ENCODE results near the gene SNX30.
A peak's percentile ranks its signal among the peaks of the same experiment; 100 is the strongest.

SNX30 gene

GRCh38 chr9:112822618-112823017, 72.1 kb downstream of the SNX30 start:
- 94% methylated on average over 3 of the region's 3 CpGs for WGBS (ENCODE audit: insufficient coverage)
- CTCF ChIA-PET = interaction anchor here (1.0 to 1.5 kb wide), 2 partner anchors 13 to 34 kb away, joined by 3 read pairs; no protein-coding TSS in a partner anchor
- peaks cover 0 to 2% (median under 1%) of the 10 kb centered on the region in 4 experiments for H3K4me1 ChIP-seq (ENCODE audit: control extremely low read depth in 1 of 4, control insufficient read depth in 4 of 4, insufficient read depth in 4 of 4, low read length in 3 of 4)
- no peak overlapping the region for H3K4me3 ChIP-seq (ENCODE audit: control insufficient read depth in 1 of 7, extremely low read depth in 1 of 7, insufficient read depth in 4 of 7, low read depth in 2 of 7, low read length in 6 of 7)
- peaks cover 0 to 3% (median 1%) of the 10 kb centered on the region in 4 experiments for H3K36me3 ChIP-seq (ENCODE audit: control insufficient read depth in 4 of 4, insufficient read depth in 4 of 4, low read length in 3 of 4)
- POLR2A ChIA-PET = no interaction called here
- no peaks in the 10 kb centered on the region for H3K9me3 ChIP-seq (ENCODE audit: control extremely low read depth in 1 of 5, control insufficient read depth in 4 of 5, insufficient read depth in 2 of 5, low read depth in 1 of 5, low read length in 4 of 5)
- no peak overlapping the region for H3K27ac ChIP-seq (ENCODE audit: insufficient read depth in 1 of 2, low read depth in 1 of 2, low read length in 2 of 2, poor library complexity in 1 of 2, severe bottlenecking in 2 of 2)
- no peaks in the 10 kb centered on the region for H3K27me3 ChIP-seq (replicated peaks in 2 of 5; ENCODE audit: control insufficient read depth in 4 of 5, insufficient read depth in 5 of 5, low read length in 4 of 5)
- DNase-seq = no peak

- ChIA-PET CTCF (interaction anchor here (0.8 to 1.2 kb wide), 2 partner anchors 11 to 13 kb away, joined by 3 to 5 read pairs; no protein-coding TSS in a partner anchor), POLR2A (no interaction called here)
- peaks cover 0 to 3% (median 1%) of the 10 kb centered on the region in 4 experiments for H3K36me3 ChIP-seq (ENCODE audit: control insufficient read depth in 4 of 4, insufficient read depth in 4 of 4, low read length in 3 of 4)
- H3K4me1 ChIP-seq (ENCODE audit: control extremely low read depth in 1 of 4, control insufficient read depth in 4 of 4, insufficient read depth in 4 of 4, low read length in 3 of 4) = no peaks in the 10 kb centered on the region
- no peak for DNase-seq
- no peaks in the 10 kb centered on the region for H3K27me3 ChIP-seq (replicated peaks in 2 of 5; ENCODE audit: control insufficient read depth in 4 of 5, insufficient read depth in 5 of 5, low read length in 4 of 5)
- no peak overlapping the region for H3K4me3 ChIP-seq (ENCODE audit: control insufficient read depth in 1 of 7, extremely low read depth in 1 of 7, insufficient read depth in 4 of 7, low read depth in 2 of 7, low read length in 6 of 7)
- H3K9me3 ChIP-seq (ENCODE audit: control extremely low read depth in 1 of 5, control insufficient read depth in 4 of 5, insufficient read depth in 2 of 5, low read depth in 1 of 5, low read length in 4 of 5) = no peaks in the 10 kb centered on the region
- WGBS (ENCODE audit: insufficient coverage) = 83% methylated on average over 2 of the region's 3 CpGs
- no peak overlapping the region for H3K27ac ChIP-seq (ENCODE audit: insufficient read depth in 1 of 2, low read depth in 1 of 2, low read length in 2 of 2, poor library complexity in 1 of 2, severe bottlenecking in 2 of 2)
Measured at GRCh38 chr9:112823257-112823656, 72.7 kb downstream of the SNX30 start.

DNA sequence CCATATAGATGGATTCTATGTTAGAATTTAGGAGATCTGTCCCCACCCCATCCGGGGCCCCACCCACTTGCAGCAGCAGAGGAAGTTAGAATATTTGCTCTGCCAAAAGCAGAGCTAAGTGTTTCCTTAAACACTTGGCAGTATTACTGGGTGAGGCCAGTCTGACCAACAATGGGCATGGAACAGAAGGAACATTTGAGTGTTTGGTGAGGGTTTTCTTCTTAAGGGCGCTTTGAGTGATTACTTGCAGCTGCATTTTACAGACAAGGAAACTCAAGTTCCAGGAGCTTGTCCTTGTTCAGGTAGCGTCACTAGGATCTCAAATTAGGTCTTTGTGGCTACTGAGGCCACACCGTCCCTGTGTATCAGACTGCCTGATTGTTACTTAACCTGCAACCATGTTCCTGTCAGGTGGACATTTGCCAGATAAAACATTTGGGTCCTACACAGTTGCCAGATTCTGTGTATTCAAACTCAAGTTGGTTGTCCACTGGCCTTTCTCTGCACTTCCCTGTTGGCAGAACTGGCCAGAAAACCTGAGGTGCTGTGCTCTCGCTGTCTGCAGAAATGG, 80.8 kb downstream of the SNX30 start:
- H3K9me3 ChIP-seq (ENCODE audit: control extremely low read depth in 1 of 5, control insufficient read depth in 4 of 5, insufficient read depth in 2 of 5, low read depth in 1 of 5, low read length in 4 of 5) = no peaks in the 10 kb centered on the region
- 40% methylated on average over 5 of the region's 5 CpGs for WGBS (ENCODE audit: insufficient coverage)
- peak in 2 of 3 donors; percentile 47 to 57 for DNase-seq
- CTCF ChIA-PET = interaction anchor here (1.0 to 3.0 kb wide), 4 partner anchors 11 to 26 kb away, joined by 3 to 11 read pairs (median 4); no protein-coding TSS in a partner anchor
- H3K27ac ChIP-seq (ENCODE audit: insufficient read depth in 1 of 2, low read depth in 1 of 2, low read length in 2 of 2, poor library complexity in 1 of 2, severe bottlenecking in 2 of 2) = no peak overlapping the region
- peaks cover 1 to 12% (median 11%) of the 10 kb centered on the region in 4 experiments for H3K4me1 ChIP-seq (ENCODE audit: control extremely low read depth in 1 of 4, control insufficient read depth in 4 of 4, insufficient read depth in 4 of 4, low read length in 3 of 4)
- POLR2A ChIA-PET = no interaction called here
- H3K36me3 ChIP-seq (ENCODE audit: control insufficient read depth in 4 of 4, insufficient read depth in 4 of 4, low read length in 3 of 4) = peaks cover 0 to 3% (median under 1%) of the 10 kb centered on the region in 4 experiments
- peaks cover 0 to 1% (median 0%) of the 10 kb centered on the region in 5 experiments for H3K27me3 ChIP-seq (replicated peaks in 2 of 5; ENCODE audit: control insufficient read depth in 4 of 5, insufficient read depth in 5 of 5, low read length in 4 of 5)
- peak overlapping the region in 1 of 7 experiments; percentile 3 for H3K4me3 ChIP-seq (ENCODE audit: control insufficient read depth in 1 of 7, extremely low read depth in 1 of 7, insufficient read depth in 4 of 7, low read depth in 2 of 7, low read length in 6 of 7)

DNA sequence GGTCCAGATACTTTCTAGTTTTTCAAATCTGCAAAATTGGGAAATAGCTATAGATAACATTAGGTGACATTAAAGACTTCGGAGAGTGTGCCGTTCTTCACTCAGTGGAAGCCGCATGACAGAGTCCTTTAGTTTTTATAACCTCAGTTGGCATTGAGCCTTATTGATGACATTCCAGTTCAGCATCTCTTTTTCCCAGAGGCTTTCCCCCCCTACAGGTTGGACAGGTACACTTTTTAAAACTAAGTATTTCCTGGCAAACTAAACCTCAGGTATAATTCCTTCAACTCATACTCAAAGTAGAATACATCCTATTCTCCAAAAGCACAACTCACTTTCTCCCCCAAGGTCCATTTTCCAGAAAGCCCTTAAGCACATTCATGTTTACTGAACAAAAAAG, 81.4 kb downstream of the SNX30 start:
- peaks cover 3 to 14% (median 11%) of the 10 kb centered on the region in 4 experiments for H3K4me1 ChIP-seq (ENCODE audit: control extremely low read depth in 1 of 4, control insufficient read depth in 4 of 4, insufficient read depth in 4 of 4, low read length in 3 of 4)
- ChIA-PET CTCF (interaction anchor here (0.9 to 3.0 kb wide), 4 partner anchors 11 to 71 kb away, joined by 3 to 11 read pairs (median 4); no protein-coding TSS in a partner anchor), POLR2A (no interaction called here)
- peaks cover 0 to 1% (median 0%) of the 10 kb centered on the region in 5 experiments for H3K27me3 ChIP-seq (replicated peaks in 2 of 5; ENCODE audit: control insufficient read depth in 4 of 5, insufficient read depth in 5 of 5, low read length in 4 of 5)
- no peaks in the 10 kb centered on the region for H3K9me3 ChIP-seq (ENCODE audit: control extremely low read depth in 1 of 5, control insufficient read depth in 4 of 5, insufficient read depth in 2 of 5, low read depth in 1 of 5, low read length in 4 of 5)
- 96% methylated on average over 3 of the region's 3 CpGs for WGBS (ENCODE audit: insufficient coverage)
- no peak overlapping the region for H3K4me3 ChIP-seq (ENCODE audit: control insufficient read depth in 1 of 7, extremely low read depth in 1 of 7, insufficient read depth in 4 of 7, low read depth in 2 of 7, low read length in 6 of 7)
- no peak overlapping the region for H3K27ac ChIP-seq (ENCODE audit: insufficient read depth in 1 of 2, low read depth in 1 of 2, low read length in 2 of 2, poor library complexity in 1 of 2, severe bottlenecking in 2 of 2)
- DNase-seq = no peak
- peaks cover 0 to 6% (median 1%) of the 10 kb centered on the region in 4 experiments for H3K36me3 ChIP-seq (ENCODE audit: control insufficient read depth in 4 of 4, insufficient read depth in 4 of 4, low read length in 3 of 4)

GRCh38 chr9:112833081-112833480, 82.5 kb downstream of the SNX30 start:
- H3K4me3 ChIP-seq (ENCODE audit: control insufficient read depth in 1 of 7, extremely low read depth in 1 of 7, insufficient read depth in 4 of 7, low read depth in 2 of 7, low read length in 6 of 7) = no peak overlapping the region
- H3K9me3 ChIP-seq (ENCODE audit: control extremely low read depth in 1 of 5, control insufficient read depth in 4 of 5, insufficient read depth in 2 of 5, low read depth in 1 of 5, low read length in 4 of 5) = no peaks in the 10 kb centered on the region
- H3K36me3 ChIP-seq (ENCODE audit: control insufficient read depth in 4 of 4, insufficient read depth in 4 of 4, low read length in 3 of 4) = peaks cover 0 to 10% (median 1%) of the 10 kb centered on the region in 4 experiments
- WGBS (ENCODE audit: insufficient coverage) = 100% methylated on average over 3 of the region's 4 CpGs
- peaks cover 3 to 14% (median 11%) of the 10 kb centered on the region in 4 experiments for H3K4me1 ChIP-seq (ENCODE audit: control extremely low read depth in 1 of 4, control insufficient read depth in 4 of 4, insufficient read depth in 4 of 4, low read length in 3 of 4)
- ChIA-PET CTCF (interaction anchor here (0.6 to 3.0 kb wide), 3 partner anchors 10 to 70 kb away, joined by 3 to 11 read pairs (median 3); no protein-coding TSS in a partner anchor), POLR2A (no interaction called here)
- H3K27ac ChIP-seq (ENCODE audit: insufficient read depth in 1 of 2, low read depth in 1 of 2, low read length in 2 of 2, poor library complexity in 1 of 2, severe bottlenecking in 2 of 2) = no peak overlapping the region
- no peak for DNase-seq
- peaks cover 0 to 1% (median 0%) of the 10 kb centered on the region in 5 experiments for H3K27me3 ChIP-seq (replicated peaks in 2 of 5; ENCODE audit: control insufficient read depth in 4 of 5, insufficient read depth in 5 of 5, low read length in 4 of 5)

- DNase-seq = no peak
- peaks cover 0 to 1% (median 0%) of the 10 kb centered on the region in 5 experiments for H3K27me3 ChIP-seq (replicated peaks in 2 of 5; ENCODE audit: control insufficient read depth in 4 of 5, insufficient read depth in 5 of 5, low read length in 4 of 5)
- no peak overlapping the region for H3K4me3 ChIP-seq (ENCODE audit: control insufficient read depth in 1 of 7, extremely low read depth in 1 of 7, insufficient read depth in 4 of 7, low read depth in 2 of 7, low read length in 6 of 7)
- POLR2A ChIA-PET = no interaction called here
- CTCF ChIA-PET = interaction anchor here (0.9 to 1.3 kb wide), 6 partner anchors 9 to 67 kb away, joined by 3 to 7 read pairs (median 3); no protein-coding TSS in a partner anchor
- H3K27ac ChIP-seq (ENCODE audit: insufficient read depth in 1 of 2, low read depth in 1 of 2, low read length in 2 of 2, poor library complexity in 1 of 2, severe bottlenecking in 2 of 2) = no peak overlapping the region
- H3K4me1 ChIP-seq (ENCODE audit: control extremely low read depth in 1 of 4, control insufficient read depth in 4 of 4, insufficient read depth in 4 of 4, low read length in 3 of 4) = peaks cover 3 to 9% (median 8%) of the 10 kb centered on the region in 4 experiments
- no peaks in the 10 kb centered on the region for H3K9me3 ChIP-seq (ENCODE audit: control extremely low read depth in 1 of 5, control insufficient read depth in 4 of 5, insufficient read depth in 2 of 5, low read depth in 1 of 5, low read length in 4 of 5)
- 64% methylated on average over 3 of the region's 3 CpGs for WGBS (ENCODE audit: insufficient coverage)
- H3K36me3 ChIP-seq (ENCODE audit: control insufficient read depth in 4 of 4, insufficient read depth in 4 of 4, low read length in 3 of 4) = peaks cover 0 to 16% (median 2%) of the 10 kb centered on the region in 4 experiments
Measured at GRCh38 chr9:112836394-112836793, 85.8 kb downstream of the SNX30 start.

DNA sequence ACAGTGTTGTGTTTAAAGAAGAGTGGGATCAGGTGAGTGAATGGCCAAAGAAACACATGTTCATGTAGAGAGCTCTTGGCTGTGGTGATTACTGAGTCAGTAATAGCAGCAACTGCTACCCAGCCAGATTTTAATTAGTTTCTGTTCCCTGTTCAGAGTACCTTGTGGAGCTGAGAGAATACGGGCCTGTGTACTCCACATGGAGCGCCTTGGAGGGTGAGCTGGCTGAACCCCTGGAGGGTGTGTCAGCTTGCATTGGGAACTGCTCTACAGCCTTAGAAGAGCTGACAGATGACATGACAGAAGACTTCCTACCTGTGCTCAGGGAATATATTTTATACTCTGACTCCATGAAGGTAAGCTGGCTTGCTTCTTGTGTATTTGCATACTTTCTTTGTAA, 87.8 kb downstream of the SNX30 start:
- ChIA-PET POLR2A (no interaction called here), CTCF (interaction anchor here (9.3 kb wide), 1 partner anchor 67 kb away, joined by 111 read pairs; no protein-coding TSS in a partner anchor)
- peaks cover 0 to 16% (median 2%) of the 10 kb centered on the region in 4 experiments for H3K36me3 ChIP-seq (ENCODE audit: control insufficient read depth in 4 of 4, insufficient read depth in 4 of 4, low read length in 3 of 4)
- H3K4me3 ChIP-seq (ENCODE audit: control insufficient read depth in 1 of 7, extremely low read depth in 1 of 7, insufficient read depth in 4 of 7, low read depth in 2 of 7, low read length in 6 of 7) = no peak overlapping the region
- H3K9me3 ChIP-seq (ENCODE audit: control extremely low read depth in 1 of 5, control insufficient read depth in 4 of 5, insufficient read depth in 2 of 5, low read depth in 1 of 5, low read length in 4 of 5) = no peaks in the 10 kb centered on the region
- no peak for DNase-seq
- WGBS (ENCODE audit: insufficient coverage) = 100% methylated on average over 2 of the region's 2 CpGs
- H3K27ac ChIP-seq (ENCODE audit: insufficient read depth in 1 of 2, low read depth in 1 of 2, low read length in 2 of 2, poor library complexity in 1 of 2, severe bottlenecking in 2 of 2) = no peak overlapping the region
- H3K27me3 ChIP-seq (replicated peaks in 2 of 5; ENCODE audit: control insufficient read depth in 4 of 5, insufficient read depth in 5 of 5, low read length in 4 of 5) = peaks cover 0 to 1% (median 0%) of the 10 kb centered on the region in 5 experiments
- H3K4me1 ChIP-seq (ENCODE audit: control extremely low read depth in 1 of 4, control insufficient read depth in 4 of 4, insufficient read depth in 4 of 4, low read length in 3 of 4) = peaks cover 2 to 5% (median 4%) of the 10 kb centered on the region in 4 experiments

Data from common myeloid progenitor, CD34-positive (primary cell).